LHCN-M2 (cell line): ENCODE data around the gene CCDC97. TPM values are rescaled to one million over a fixed set of nuclear protein-coding genes. Genes with fewer than 3 reads are reported as not detected.

Experiments
- DNase-seq: peaks from one replicate; pipeline ENCODE4 v3.0.0-alpha.2; 2012; ENCODE audit warnings: low read depth
- total RNA-seq: library from RNA; depleted of rRNA; stranded (reverse); fragments of >200 nt; gene quantifications from 2 replicates; pipeline ENCODE4 v1.2.3, GENCODE V29; 2014

CCDC97 gene
- total RNA-seq, 1 experiment from 2014 or later: 15.3 TPM

- DNase-seq: peak; percentile 96
These were observed 11.5 kb upstream of the CCDC97 start for GRCh38 chr19:41298348-41298964.

- peak; percentile 56 for DNase-seq
These were observed 10.8 kb upstream of the CCDC97 start for GRCh38 chr19:41299046-41299754.

DNA sequence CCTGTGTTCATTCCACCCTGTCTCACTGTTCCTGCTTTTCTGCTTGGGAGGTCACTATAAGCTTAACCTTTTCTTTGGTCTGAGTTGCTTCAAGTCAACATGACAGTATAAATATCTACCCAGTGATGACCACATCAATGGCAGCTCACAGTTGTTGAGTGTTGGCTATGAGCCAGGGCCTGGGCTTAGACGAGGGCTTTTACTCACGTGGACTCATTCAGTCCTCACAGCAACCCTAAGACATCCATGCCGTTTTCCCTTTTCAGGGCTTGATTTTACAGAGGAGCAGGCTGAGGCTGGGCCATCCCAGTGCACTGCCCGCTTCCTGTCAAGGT lies 10.2 kb upstream of the CCDC97 start:
- peak; percentile 98 for DNase-seq

DNA sequence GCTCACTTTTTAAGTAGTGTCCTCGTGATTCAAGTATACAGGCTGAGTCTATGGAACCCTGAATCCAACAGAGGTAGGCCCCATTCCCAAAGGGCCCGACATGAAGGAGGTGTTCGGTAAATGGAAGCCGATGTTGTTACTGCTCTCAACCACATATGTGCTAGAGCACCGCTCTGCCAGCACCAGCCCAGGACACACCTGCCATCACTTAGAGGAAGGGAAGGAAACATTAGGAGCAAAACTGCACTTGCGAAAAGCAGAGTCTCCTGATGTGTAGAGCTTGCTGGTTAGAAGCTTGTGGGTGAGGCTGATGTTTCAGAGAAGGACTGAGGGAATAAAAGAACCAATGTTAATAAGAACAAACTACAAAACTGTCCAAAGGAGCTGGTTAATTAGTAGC lies 9.4 kb upstream of the CCDC97 start:
- no peak for DNase-seq

DNA sequence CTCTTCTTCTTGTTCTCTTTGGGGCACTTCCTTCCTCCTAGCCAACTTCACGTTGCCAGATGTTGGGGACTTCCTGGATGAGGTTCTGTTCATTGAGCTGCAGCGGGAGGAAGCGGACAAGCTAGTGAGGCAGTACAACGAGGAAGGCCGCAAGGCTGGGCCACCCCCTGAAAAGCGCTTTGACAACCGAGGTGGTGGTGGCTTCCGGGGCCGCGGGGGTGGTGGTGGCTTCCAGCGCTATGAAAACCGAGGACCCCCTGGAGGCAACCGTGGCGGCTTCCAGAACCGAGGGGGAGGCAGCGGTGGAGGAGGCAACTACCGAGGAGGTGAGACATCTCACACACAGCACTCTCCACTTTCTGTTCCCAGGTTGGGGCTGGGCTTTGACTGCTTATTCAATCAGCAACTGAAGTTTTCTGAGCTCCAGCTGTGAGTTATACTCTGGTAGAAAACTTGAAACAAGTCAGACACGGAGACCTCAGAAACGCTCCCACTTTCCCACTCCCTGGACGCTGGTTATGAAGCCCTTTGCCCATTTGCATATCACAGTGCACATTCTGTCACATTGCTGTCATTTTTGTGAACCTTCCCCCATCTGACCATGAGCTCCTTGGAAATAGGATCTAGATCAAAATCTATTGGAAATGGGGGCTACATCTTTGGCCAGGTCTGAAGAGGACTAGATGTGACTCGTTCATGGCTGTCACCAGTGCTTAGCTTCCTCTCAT lies 7.2 kb upstream of the CCDC97 start:
- no peak for DNase-seq

GRCh38 chr19:41303954-41304353 lies 6.0 kb upstream of the CCDC97 start:
- DNase-seq: no peak

GRCh38 chr19:41304706-41305483 lies 5.1 kb upstream of the CCDC97 start:
- no peak for DNase-seq

- no peak for DNase-seq
These were observed 3.8 kb upstream of the CCDC97 start for GRCh38 chr19:41305927-41306793.

GRCh38 chr19:41307090-41307875 lies 2.7 kb upstream of the CCDC97 start:
- DNase-seq: no peak

DNA sequence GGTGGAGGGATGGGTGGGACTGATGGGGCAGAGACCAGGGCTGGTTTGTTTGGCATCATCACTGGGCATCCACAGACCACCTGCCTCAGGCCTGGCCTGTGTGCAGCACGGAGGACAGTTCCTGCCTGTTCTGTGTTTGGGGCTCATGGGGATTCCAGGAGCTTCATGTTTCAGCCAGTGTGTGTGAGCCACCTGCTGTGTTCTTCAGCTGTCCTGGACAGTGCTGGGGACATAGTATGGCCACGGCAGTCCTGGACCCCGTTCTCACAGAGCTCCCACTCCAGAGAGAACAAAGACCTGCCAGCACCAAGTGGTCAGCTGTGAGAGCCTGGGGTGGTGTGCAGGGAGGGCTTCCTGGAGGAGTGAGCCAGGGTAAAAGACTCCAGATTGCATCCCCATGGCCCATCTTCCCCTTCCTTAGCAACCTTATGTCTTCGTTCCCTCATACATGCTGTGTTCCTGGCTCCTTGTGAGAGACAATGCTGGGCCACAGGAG lies 2.0 kb upstream of the CCDC97 start:
- peak; percentile 50 for DNase-seq

GRCh38 chr19:41308450-41309179 lies 1.4 kb upstream of the CCDC97 start:
- DNase-seq: peak; percentile 89

- DNase-seq: no peak
These were observed 566 bp upstream of the CCDC97 start for GRCh38 chr19:41309180-41310032.

- DNase-seq: no peak
These were observed 1.1 kb downstream of the CCDC97 start for GRCh38 chr19:41311072-41311471.

GRCh38 chr19:41311613-41312012 lies 1.6 kb downstream of the CCDC97 start:
- no peak for DNase-seq

DNA sequence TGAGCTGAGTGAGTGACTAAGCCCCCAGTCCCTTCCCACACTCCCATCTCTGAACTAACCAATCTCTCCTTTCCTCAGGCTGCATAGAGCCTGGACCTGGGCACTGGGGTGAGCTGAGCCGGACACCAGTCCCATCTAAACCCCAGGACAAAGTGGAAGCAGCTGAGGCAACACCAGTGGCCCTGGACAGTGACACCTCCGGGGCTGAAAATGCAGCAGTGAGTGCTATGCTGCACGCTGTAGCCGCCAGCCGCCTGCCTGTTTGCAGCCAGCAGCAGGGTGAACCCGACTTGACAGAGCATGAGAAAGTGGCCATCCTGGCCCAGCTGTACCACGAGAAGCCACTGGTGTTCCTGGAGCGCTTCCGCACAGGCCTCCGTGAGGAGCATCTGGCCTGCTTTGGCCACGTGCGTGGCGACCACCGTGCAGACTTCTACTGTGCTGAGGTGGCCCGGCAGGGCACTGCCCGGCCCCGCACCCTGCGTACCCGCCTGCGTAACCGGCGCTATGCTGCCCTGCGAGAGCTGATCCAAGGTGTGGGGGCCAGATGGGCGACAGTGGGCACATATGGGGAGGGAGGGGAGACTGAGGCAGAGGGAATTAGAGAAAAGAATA lies 6.4 kb downstream of the CCDC97 start:
- DNase-seq: no peak

- no peak for DNase-seq
These were observed 8.9 kb downstream of the CCDC97 start for GRCh38 chr19:41318696-41319499.
